ENCODE measurements around the gene GNPTG. TPM values are rescaled to one million over a fixed set of nuclear protein-coding genes. Genes with fewer than 3 reads are reported as not detected.

Gene GNPTG
- total RNA-seq, 4 donors from 2014 or later: 46.5 to 65.7 (median 60.0) TPM

DNA sequence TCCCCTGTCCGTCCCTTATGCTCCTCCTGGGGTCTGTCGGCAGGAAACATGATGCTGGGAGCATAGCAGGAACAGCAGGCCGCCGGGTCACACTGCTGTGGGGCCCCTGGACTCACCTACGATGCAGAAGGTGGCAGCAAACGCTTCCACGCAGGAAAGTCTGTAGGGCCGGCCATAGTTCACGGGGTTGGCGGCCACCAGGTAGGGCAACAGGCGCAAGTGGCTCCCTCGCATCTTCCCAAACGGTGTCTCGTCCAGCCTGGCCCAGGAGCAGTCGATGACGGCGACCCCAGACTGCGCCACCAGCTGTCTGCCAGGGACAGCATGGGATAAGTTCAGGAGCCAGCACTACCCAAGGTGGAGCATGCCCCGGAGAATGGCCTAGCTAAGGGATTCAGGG is 1.0 kb upstream of the GNPTG start:
- WGBS, 2 donors: 66 to 84% methylated on average over 4 to 17 of the region's 19 CpGs
- intact Hi-C loops (cut with DNase I; ENCODE audit: low total_unique reads): loop anchor here (10.0 kb wide), 1 partner anchor 54 kb away; no protein-coding TSS in a partner anchor
- DNase-seq (ENCODE audit: low spot score in 2 of 2): no peak
- no peak for TF ChIP-seq POLR2A (IDR thresholded peaks at IDR 0.05)
- TF ChIP-seq, protein P1, sequence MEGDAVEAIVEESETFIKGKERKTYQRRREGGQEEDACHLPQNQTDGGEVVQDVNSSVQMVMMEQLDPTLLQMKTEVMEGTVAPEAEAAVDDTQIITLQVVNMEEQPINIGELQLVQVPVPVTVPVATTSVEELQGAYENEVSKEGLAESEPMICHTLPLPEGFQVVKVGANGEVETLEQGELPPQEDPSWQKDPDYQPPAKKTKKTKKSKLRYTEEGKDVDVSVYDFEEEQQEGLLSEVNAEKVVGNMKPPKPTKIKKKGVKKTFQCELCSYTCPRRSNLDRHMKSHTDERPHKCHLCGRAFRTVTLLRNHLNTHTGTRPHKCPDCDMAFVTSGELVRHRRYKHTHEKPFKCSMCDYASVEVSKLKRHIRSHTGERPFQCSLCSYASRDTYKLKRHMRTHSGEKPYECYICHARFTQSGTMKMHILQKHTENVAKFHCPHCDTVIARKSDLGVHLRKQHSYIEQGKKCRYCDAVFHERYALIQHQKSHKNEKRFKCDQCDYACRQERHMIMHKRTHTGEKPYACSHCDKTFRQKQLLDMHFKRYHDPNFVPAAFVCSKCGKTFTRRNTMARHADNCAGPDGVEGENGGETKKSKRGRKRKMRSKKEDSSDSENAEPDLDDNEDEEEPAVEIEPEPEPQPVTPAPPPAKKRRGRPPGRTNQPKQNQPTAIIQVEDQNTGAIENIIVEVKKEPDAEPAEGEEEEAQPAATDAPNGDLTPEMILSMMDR (IDR thresholded peaks at IDR 0.05): no peak
- H3K4me3 ChIP-seq (ENCODE audit: low read depth, poor library complexity, severe bottlenecking): no peak overlapping the region

DNA sequence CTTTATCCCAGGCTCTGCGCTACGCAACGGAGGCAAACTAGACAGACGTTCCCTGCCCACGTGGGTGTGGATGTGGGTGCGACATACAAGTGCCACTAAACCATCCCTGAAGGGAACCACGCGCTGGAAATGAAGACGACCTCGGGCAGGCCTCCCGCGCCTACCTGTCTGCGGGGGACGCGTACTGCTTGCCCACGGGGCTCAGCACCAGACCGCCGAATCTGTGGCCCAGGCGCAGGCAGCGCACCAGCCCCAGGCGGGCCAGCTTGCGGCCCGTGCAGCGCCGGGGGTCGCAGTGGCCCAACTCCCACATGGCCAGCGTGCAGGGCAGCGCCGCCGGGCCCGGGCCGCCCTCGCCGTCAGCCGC is 533 bp upstream of the GNPTG start:
- no peak for DNase-seq (ENCODE audit: low spot score in 2 of 2)
- WGBS, 2 donors: 1% methylated on average over 21 to 24 of the region's 35 CpGs
- H3K4me3 ChIP-seq (ENCODE audit: low read depth, poor library complexity, severe bottlenecking): peak overlapping the region; percentile 81
- intact Hi-C loops (cut with DNase I; ENCODE audit: low total_unique reads): loop anchor here (10.0 kb wide), 1 partner anchor 54 kb away; no protein-coding TSS in a partner anchor
- TF ChIP-seq, protein P1 (IDR thresholded peaks at IDR 0.05): no peak
- no peak for TF ChIP-seq POLR2A (IDR thresholded peaks at IDR 0.05)

DNA sequence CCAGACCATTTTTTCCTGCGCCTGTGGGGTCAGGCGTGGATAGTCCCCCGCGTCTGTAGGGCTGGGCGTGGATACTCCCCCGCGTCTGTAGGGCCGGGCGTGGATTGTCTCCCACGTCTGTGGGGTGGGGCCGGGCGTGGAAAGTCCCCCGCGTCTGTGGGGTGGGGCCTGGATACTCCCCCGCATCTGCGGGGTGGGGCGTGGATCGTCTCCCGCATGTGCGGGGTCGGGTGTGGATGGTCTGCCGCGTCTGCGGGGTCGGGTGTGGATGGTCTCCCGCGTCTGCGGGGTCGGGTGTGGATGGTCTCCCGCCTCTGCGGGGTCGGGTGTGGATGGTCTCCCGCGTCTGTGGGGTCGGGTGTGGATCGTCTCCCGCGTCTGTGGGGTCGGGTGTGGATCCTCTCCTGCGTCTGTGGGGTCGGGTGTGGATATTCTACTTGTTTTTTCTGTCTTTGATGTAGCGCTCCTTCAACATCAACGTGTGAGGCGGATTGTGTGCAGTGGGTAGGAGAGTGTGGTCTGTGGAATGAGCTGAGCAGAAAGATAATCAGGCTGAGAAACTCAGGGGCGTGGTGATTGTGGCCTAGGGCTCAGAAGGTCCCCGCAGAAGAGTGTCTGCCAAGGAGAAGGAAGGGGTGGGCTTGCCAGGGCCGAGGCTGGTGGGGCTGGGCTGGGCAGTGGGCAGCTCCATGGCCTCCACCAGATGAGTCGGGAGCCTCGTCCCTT is 3.2 kb downstream of the GNPTG start:
- DNase-seq (ENCODE audit: low spot score in 2 of 2): no peak
- H3K4me3 ChIP-seq (ENCODE audit: low read depth, poor library complexity, severe bottlenecking): no peak overlapping the region
- intact Hi-C loops (cut with DNase I; ENCODE audit: low total_unique reads): loop anchor here (10.0 kb wide), 1 partner anchor 50 kb away; no protein-coding TSS in a partner anchor
- 75 to 77% methylated on average over 49 of the region's 49 CpGs for WGBS, 2 donors
- TF ChIP-seq, protein P1 (IDR thresholded peaks at IDR 0.05): no peak
- no peak for TF ChIP-seq POLR2A (IDR thresholded peaks at IDR 0.05)

DNA sequence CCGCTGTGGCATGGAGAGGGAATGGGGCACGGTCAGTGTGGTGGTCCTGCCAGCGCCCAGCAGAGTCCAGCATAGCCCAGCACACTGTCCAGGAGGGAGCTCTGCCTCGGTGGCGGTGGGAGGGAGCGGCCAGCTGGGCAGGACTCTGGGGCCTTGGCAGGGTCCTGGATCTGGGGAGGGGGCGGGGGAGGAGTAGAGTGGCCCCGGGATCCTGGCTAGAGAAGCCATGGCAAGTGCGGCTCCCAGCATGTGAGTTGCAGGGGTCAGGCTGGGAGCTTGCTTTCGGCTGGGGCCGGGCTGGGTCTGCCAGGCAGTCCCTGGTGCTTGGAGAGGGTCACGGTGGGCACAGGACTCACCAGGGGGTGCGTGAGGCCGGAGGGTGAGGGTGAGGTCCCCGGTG is 3.9 kb downstream of the GNPTG start:
- TF ChIP-seq POLR2A (IDR thresholded peaks at IDR 0.05): no peak
- TF ChIP-seq, protein P1 (IDR thresholded peaks at IDR 0.05): no peak
- no peak for DNase-seq (ENCODE audit: low spot score in 2 of 2)
- H3K4me3 ChIP-seq (ENCODE audit: low read depth, poor library complexity, severe bottlenecking): no peak overlapping the region
- intact Hi-C loops (cut with DNase I; ENCODE audit: low total_unique reads): loop anchor here (10.0 kb wide), 1 partner anchor 49 kb away; no protein-coding TSS in a partner anchor
- WGBS, 2 donors: 85 to 88% methylated on average over 15 of the region's 15 CpGs

- H3K4me3 ChIP-seq (ENCODE audit: low read depth, poor library complexity, severe bottlenecking): no peak overlapping the region
- intact Hi-C loops (cut with DNase I; ENCODE audit: low total_unique reads): loop anchor here (10.0 kb wide), 1 partner anchor 49 kb away; no protein-coding TSS in a partner anchor
- WGBS, 2 donors: 79 to 82% methylated on average over 18 to 28 of the region's 33 CpGs
- no peak for TF ChIP-seq POLR2A (IDR thresholded peaks at IDR 0.05)
- TF ChIP-seq, protein P1 (IDR thresholded peaks at IDR 0.05): no peak
- DNase-seq (ENCODE audit: low spot score in 2 of 2): no peak
These were observed 4.5 kb downstream of the GNPTG start for GRCh38 chr16:1356061-1356900.
